ENCODE measurements around the gene ARL5A.
"Not testable (repeated sequence)": the region's sequence is repeated elsewhere in the genome, so short reads cannot be mapped to it uniquely, and the experiment has no call there.

Gene ARL5A

GRCh38 chr2:151796774-151797173, 31.4 kb downstream of the ARL5A start:
- DNase-seq (ENCODE audit: low read depth in 1 of 2, low spot score in 1 of 2), result no peak

GRCh38 chr2:151795646-151796240, 32.5 kb downstream of the ARL5A start:
- no peak for DNase-seq (ENCODE audit: low read depth in 1 of 2, low spot score in 1 of 2)

- DNase-seq (ENCODE audit: low read depth in 1 of 2, low spot score in 1 of 2), result not testable (repeated sequence)
These were observed 33.8 kb downstream of the ARL5A start for GRCh38 chr2:151794422-151794821.

DNA sequence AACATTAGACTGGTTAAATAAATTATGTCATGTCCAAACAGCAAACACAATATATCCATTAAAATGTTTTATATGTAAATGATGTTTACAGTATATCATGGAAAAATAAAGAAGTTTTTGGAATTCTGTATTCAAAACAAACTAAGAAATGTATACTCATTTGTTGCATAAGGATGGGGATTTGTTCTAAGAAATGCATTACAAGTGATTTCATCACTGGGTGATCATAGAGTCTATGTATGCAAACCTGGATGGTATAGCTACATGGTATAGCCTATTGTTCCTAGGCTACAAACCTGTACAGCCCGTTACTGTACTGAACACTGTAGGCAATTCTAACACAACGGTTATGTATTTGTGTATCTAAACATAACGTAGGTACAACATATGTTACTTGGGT, 35.1 kb downstream of the ARL5A start:
- DNase-seq (ENCODE audit: low read depth in 1 of 2, low spot score in 1 of 2), result no peak

GRCh38 chr2:151792589-151792988, 35.6 kb downstream of the ARL5A start:
- DNase-seq (ENCODE audit: low read depth in 1 of 2, low spot score in 1 of 2), result no peak

- no peak for DNase-seq (ENCODE audit: low read depth in 1 of 2, low spot score in 1 of 2)
These were observed 36.7 kb downstream of the ARL5A start for GRCh38 chr2:151791545-151791944.

GRCh38 chr2:151790689-151791088, 37.5 kb downstream of the ARL5A start:
- no peak for DNase-seq (ENCODE audit: low read depth in 1 of 2, low spot score in 1 of 2)

DNA sequence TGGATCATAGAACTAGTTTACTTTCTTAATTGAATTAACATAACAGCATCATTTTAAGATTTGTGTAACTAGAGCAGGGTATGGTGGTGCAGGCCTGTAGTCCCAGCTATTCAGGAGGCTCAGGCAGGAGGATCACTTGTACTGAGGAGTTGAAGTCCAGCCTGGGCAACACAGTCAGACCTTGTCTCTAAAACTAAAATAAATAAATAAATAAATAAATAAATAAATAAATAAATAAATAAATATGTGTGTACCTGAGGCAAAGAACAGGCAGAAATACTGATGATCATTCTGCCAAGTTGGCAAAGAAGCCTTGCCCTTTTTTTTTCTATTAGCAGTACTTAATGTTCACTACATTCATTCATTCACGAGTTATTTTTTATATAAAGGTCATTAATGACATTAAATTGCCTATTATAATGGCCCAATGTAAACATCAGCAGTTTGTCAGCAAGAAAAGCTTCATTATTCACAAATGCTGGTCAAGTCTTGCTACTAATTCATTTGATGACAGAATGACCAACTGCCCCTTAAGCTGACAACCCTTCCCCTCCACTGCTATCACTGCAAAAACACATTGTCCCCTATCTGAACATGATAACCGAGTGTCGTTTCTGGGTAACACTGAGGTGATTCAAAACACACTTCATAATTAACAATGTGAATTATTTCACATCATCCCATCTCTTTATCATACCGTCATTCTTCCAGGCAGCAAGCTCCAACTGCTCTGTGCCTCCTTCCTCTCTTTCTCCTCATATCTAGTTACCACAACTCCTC, 39.0 kb downstream of the ARL5A start:
- DNase-seq (ENCODE audit: low read depth in 1 of 2, low spot score in 1 of 2), result no peak

DNA sequence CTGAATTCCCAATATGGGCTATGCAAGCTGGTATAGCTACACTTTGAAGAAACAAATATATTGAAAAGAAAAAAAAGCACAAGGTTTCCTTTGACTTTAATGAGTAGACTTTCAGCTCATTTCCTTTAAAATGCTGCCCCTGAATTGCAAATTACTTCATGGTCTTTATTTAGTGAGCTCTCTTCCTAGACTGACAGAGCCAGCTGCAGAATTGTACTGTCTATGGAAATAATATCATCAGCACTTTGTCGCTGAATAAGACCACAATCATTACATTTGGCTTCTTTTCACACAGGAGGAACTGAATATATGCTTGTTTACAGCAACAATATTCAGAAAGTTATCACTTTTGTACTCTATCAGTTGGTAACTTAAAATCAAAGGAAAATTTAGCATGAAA, 41.7 kb downstream of the ARL5A start:
- no peak for DNase-seq (ENCODE audit: low read depth in 1 of 2, low spot score in 1 of 2)

DNA sequence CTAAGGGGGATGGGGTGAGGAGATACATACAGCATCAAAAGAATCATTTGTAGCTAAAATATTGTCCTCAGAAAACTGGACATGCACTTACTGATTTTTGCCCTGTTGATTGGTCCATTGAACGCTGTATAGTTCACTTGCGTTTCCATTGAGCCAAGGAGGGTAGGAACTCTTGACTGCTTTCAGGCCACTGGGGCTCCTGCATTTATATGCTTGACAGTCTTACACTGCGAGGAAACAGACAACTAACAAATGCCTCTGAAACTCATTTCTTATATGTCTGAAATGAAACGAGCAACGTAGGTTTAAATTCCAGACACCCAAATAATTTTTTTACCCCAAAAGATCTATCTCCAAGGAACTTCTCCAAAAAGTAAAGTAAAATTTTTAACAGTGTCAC, 42.1 kb downstream of the ARL5A start:
- no peak for DNase-seq (ENCODE audit: low read depth in 1 of 2, low spot score in 1 of 2)

DNA sequence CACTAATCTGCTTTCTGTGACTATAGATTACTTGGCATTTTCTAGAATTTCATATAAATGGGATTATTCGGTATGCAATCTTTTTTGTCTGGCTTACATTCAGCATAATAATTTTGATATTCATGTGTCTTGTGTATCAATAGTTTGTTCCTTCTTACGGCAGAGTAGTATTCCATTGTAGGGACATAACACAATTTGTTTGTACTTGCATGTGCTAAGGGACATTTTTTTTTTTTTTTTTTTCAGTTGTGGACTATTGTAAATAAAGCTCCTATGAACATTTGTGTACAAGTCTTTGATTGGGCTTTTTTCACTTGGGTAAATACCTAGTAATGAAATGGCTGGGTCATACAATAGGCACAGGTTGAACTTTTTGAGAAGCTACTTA, 45.1 kb downstream of the ARL5A start:
- no peak for DNase-seq (ENCODE audit: low read depth in 1 of 2, low spot score in 1 of 2)

GRCh38 chr2:151782378-151783132, 45.7 kb downstream of the ARL5A start:
- no peak for DNase-seq (ENCODE audit: low read depth in 1 of 2, low spot score in 1 of 2)

DNA sequence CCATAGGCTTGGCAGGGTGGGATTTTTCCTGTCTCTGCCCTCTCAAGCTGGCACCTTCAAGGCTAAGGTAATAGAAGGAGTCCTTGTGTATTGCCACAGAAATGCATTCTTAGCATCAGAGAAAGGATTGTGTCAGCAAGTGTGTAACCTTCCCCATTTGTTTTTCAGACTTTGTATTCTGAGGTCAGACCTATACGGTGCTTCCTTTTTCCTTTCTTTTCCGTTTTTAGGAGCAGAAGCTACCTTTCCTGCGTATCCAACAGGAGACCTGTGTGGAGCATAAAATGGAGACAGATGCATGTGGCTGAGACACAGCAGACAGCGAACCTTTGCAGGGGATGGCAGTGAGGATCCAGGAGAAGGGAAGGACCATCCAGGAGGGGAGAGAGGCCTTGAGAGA, 46.6 kb downstream of the ARL5A start:
- DNase-seq (ENCODE audit: low read depth in 1 of 2, low spot score in 1 of 2), result no peak

GRCh38 chr2:151780938-151781337, 47.3 kb downstream of the ARL5A start:
- no peak for DNase-seq (ENCODE audit: low read depth in 1 of 2, low spot score in 1 of 2)

DNA sequence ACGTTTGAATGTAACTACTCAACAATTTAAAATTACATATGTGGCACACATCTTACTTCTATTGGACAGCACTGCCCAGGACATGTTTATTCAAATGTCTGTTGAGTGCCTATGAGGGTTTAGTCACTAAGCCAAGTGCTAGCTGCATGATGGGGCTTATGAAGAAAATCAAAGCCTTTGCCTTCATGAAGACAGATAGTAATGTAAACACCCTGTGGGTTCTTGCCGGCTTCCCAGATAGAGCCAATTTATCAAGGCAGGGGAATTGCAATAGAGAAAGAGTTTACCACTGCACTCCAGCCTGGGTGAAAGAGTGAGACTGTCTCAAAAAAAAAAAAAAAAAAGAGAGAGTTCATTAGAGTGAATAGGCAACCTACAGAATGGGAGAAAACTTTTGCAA, 50.3 kb downstream of the ARL5A start:
- no peak for DNase-seq (ENCODE audit: low read depth in 1 of 2, low spot score in 1 of 2)

GRCh38 chr2:151777487-151777886, 50.7 kb downstream of the ARL5A start:
- DNase-seq (ENCODE audit: low read depth in 1 of 2, low spot score in 1 of 2), result no peak

DNA sequence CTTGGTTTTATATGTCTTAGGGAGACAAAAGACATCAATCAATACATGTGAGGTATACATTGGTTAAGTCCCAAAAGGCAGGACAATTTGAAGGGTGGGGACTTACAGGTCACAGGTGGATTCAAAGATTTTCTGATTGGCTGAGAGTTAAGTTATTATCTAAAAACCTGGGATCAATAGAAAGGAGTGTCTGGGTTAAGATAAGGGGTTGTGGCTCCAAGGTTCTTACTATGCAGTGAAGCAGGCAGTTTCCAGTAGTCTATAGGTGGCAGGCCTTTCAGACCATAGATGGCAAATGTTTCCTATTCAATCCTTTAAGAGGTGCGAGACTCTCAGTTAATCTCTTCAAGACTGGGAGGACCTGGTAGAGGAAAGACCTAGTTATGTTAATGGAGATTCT, 51.9 kb downstream of the ARL5A start:
- DNase-seq (ENCODE audit: low read depth in 1 of 2, low spot score in 1 of 2), result no peak

- DNase-seq (ENCODE audit: low read depth in 1 of 2, low spot score in 1 of 2), result no peak
These were observed 53.0 kb downstream of the ARL5A start for GRCh38 chr2:151775057-151775740.

GRCh38 chr2:151774506-151774905, 53.7 kb downstream of the ARL5A start:
- no peak for DNase-seq (ENCODE audit: low read depth in 1 of 2, low spot score in 1 of 2)

- DNase-seq (ENCODE audit: low read depth in 1 of 2, low spot score in 1 of 2), result no peak
These were observed 56.4 kb downstream of the ARL5A start for GRCh38 chr2:151771599-151772358.

DNA sequence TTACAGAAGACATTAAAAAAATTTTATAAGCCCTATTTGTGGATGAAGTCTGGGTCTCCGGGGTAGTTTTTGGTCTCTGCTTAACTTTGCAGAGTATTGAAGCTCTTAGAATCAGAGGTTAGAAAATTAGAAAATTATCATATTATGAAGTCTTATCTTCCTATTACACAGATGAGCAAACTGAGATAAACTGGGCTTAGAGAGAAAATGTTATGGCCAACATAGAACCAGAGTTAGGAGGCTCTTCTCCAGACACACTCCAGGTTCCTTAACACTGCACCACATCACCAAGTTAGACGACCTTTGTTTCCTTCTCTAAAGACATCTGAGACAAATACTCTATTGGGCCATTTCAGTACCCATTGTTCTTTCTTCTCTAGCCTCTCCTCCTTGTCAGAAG, 57.2 kb downstream of the ARL5A start:
- DNase-seq (ENCODE audit: low read depth in 1 of 2, low spot score in 1 of 2), result no peak

Data from stimulated activated CD4-positive, alpha-beta T cell treated with anti-CD3 and anti-CD28 coated beads, Interleukin-15, amount 100 ng/mL, for 1 hour (primary cell).